Hematopoietic multipotent progenitor cell treated with erythropoietin and hydrocortisone succinate and interleukin-3 and kit ligand, for 6 days (in vitro differentiated cells): ENCODE measurements around the gene NAT10.
"Not testable (repeated sequence)": the region's sequence is repeated elsewhere in the genome, so short reads cannot be mapped to it uniquely, and the experiment has no call there.

Source experiments
- DNase-seq: peaks from one replicate; pipeline ENCODE4 v3.0.0-alpha.2; 2015

NAT10 gene

DNA sequence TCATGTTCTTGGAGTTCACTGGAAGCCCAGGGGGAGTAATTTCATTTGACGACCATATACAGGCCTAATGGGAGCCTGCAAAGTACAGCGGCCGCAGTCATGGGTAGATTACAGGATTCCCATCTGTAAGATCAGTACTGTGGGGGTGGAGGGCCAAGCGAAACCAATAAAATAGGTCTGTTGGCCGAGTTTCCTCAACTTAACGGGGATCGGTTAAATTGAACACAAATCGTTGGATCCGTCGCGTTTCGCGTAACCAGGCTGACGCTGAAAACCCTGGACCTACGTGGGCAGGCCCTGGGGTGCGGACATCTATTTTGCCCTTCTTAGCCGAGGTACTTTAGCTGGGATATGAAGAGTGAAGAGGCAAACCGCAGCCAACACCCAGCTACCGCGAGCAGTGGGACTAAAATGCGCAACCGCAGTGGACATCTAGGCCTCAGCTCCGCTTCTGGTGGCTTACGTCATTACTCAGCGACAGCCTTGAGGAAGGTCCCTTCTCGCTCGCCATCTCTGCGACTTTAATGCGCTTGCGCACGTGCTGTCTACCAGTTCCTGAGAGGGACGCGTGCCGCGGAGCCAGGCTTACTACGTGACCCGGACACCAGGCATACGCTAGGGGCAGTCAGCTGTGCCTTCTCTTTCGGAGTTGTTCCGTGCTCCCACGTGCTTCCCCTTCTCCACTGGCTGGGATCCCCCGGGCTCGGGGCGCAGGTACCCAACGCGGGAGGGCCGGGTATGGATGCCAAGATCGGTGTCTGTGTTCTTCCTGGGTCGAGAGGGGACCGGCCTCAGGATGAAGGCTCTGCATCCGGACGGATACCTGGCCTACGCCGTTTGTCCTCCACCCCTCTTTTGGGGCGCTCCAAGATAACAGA, at the start of gene NAT10:
Gene NAT10, plus strand, starts transcription at position 551 of the 878 bp plus-strand sequence. CDS start 2,597 bp downstream, outside the sequence.
- DNase-seq, result peak; percentile 100

DNA sequence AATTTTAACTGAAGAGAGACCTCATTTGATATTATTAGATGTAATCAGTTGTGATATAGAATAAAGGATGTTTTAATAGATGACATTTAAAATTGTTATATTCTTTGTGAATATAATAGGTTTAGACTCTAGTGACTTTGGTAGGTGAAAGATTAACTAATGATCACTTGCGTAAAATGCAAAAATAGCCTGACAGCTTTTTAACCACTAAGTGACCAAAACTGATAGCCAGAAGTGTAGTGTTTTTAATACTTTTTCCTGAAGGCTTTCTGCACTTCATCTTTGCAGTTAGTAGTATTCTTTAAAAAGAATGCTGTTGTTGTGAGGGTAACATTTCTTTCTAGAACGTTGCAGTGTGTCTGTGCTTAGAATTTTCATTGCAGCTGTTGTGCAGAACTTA, 48.8 kb upstream of the NAT10 start:
- DNase-seq, result no peak

DNA sequence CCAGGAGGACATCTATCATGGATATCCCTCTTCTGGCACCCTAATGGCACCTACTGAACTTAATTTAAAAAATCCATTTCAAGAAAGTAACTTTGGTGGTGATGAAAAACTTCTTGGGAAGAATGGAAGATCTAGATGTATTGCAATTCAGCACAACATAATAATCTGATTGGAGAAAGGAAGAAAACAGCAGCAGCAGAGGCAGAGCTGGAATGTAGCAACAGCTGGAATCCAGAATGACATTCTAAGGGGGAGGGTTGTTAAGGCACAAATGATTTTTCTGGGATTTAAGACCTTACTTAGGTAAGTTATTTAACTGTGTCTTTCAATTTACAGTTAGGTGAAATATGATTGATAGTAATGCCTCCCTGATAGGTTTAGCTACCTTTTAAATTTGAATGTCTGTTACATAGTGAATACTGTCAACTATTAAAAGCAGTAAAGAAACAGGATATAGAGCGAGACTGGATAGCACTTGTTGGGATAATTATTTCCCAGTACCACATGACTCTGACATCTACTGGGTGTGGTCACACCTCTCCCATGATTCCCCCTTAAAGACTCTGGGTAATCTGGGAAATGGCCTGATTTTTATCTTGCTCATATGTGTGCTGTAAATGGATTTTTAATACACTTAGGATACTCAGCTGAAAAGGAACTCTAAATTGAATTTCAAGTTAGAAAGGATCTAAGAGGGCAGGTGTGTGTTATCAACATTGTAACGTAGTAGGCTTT, 42.2 kb upstream of the NAT10 start:
- no peak for DNase-seq

DNA sequence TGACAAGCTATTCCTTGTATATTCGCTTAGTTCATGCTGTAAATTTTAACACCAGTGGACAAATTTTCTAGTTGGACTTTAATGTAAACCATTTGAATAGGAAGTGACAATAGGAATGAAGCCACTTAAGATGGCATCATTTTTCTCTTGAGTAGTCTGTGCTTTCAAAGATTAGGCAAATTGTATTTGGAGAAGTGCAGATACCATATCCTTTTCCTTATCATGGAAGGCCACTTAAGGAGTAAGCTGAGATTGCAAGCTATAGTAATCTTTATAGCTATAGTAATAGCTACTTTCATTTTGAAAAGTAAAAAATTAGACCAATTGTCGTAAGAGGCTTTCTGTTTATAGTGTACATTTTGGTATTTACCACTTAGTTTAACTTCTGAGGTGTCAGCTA, 41.1 kb upstream of the NAT10 start:
- peak; percentile 43 for DNase-seq

DNA sequence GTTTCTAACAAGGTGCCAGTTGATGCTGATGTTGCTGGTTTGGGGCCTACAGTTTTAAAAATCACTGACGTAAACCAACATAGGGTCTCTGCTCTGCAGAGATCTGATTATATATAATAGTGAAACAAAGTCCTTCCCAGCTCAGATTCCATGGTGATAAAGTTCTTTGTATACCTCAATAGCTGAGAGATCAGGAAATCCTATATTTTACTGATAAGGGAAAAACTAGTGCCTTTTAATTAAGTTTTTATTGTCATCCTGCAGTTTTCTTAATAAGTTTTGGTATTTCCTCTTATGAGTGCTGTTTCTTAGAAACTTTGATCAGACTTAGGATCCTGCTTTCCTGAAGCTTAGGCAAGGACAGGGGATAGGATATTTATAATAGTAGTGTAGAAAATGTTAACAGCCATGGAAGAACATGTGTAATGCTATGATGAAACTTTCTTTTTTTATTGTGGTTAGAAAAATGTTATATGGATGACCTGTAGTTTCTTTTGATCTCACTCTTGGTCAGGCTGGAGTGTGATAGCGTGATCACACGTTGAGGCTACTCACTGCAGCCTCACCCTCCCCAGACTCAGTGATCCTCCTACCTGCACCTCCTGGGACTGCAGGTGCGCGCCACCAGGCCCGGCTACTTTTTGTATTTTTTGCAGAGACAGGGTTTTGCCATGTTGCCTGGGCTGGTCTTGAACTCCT, 39.8 kb upstream of the NAT10 start:
- no peak for DNase-seq

DNA sequence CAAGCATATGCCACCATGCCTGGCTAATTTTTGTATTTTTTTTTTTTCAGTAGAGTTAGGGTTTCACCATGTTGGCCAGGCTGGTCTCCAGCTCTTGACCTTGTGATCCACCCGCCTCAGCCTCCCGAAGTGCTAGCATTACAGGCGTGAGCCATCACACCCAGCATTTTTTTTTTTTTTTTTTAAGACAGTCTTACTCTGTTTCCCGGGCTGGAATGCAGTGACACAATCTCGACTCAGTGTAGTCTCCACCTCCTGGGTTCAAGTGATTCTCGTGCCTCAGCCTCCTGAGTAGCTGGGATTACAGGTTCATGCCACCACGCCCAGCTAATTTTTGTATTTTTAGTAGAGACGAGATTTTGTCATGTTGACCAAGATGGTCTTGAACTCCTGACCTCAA, 38.7 kb upstream of the NAT10 start:
- not testable (repeated sequence) for DNase-seq

DNA sequence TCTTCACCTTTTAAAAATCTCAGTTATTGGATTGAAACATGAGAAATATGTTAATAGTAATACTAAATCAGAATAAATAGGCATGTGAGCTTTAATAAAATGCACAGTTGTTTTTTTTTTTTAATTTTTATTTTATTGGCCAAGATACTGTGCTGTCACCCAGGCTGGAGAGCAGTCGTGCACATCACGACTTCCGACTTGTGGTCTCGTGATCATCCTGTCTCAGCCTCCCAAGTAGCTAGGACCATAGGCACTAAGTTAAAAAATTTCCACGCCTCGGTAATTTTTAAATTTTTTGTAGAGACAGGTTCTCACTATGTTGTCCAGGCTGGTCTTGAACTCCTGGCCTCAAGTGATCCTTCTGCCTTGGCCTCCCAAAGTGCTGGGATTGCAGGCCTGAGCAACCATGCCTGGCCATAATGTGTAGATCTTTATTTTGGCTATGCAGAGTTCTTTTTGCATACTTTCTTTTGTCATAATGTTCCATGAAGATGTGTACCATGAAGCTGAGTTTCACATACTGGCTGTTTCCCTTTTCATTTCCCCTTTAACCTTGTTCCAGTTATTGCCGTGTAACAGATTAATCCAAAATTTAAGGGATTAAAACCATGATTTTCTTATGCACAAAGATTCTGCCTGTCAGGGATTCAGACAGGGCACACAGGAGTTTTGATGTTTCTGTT, 37.9 kb upstream of the NAT10 start:
- no peak for DNase-seq

DNA sequence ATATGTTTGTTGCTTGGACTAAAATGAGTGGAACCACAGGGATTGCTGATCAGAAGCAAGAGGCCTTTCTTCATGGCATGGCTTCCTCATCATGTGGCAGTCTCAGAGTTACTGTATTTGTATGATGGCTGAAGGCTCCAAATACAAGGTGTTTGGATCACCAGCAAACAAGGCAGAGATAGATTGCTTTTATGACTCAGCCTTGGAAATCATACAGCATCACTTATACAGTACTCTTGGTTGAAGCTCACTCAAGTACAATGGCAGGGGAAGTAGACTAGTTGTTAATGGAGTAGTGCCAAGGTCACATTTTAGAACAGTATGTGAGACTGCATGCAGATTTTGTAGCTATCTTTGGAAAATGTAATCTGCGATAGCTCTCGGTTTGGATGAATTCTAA, 37.3 kb upstream of the NAT10 start:
- no peak for DNase-seq

DNA sequence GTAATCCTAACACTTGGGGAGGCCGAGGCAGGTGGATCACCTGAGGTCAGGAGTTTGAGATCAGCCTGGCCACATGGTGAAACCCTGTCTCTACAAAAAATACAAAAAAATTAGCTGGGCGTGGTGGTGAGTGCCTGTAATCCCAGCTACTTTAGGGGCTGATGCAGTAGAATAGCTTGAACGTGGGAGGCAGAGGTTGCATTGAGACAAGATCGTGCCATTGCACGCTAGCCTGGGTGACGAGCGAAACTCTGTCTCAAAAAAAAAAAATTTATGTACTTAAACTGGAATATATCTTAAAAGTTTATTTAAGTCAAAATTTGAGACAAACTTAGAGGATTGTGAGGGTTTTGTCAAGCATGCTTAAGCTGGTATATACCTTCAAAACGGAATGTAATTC, 34.1 kb upstream of the NAT10 start:
- not testable (repeated sequence) for DNase-seq

DNA sequence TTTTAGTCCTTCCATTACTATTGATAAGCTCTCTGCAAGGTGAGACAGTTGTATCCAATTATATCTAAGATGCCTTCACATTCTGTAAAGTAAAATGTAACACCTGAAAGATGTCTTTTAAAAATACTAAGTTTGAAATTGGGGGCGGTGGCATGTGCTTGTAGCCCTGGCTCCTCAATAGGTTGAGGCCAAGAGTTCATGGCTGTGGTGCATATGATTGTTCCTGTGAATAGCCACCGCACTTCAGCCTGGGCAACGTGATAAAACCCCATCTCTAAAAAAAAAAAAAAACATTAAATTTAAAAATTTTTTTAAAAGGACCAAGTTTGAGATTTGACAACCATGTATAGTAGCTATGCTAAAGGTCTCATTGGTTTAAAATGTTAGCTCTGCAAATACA, 33.4 kb upstream of the NAT10 start:
- no peak for DNase-seq

DNA sequence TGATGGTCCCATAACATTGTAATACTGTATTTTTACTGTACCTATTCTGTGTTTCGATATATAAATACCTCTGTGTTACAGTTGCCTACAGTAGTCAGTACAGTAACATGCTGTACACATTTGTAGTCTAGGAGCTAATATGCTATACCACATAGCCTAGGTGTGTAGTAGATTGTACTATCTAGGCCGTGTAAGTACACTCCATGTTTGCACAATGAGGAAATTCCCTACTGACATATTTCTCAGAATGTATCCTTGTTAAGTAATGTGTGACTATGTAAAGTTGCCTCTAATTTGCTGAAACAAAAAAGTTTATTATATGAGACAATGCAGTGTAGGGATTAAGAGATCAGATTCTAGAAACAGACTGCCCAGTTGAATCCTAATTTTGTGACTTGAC, 32.6 kb upstream of the NAT10 start:
- no peak for DNase-seq

DNA sequence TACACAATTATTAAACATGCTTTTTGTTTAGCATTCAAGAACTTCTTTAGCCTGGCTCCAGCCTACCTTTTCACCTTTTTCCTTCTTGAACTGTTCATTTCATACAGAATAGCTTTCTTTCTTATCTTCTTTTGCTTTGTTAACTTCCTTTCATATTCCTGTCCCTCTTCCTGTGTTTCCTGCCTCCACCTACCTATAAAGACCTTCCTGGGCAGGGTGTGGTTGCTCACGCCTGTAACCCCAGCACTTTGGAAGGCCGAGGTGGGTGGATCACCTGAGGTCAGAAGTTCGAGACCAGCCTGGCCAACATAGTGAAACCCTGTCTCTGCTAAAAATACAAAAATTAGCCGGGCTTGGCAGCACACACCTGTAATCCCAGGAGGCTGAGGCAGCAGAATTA, 31.0 kb upstream of the NAT10 start:
- no peak for DNase-seq

DNA sequence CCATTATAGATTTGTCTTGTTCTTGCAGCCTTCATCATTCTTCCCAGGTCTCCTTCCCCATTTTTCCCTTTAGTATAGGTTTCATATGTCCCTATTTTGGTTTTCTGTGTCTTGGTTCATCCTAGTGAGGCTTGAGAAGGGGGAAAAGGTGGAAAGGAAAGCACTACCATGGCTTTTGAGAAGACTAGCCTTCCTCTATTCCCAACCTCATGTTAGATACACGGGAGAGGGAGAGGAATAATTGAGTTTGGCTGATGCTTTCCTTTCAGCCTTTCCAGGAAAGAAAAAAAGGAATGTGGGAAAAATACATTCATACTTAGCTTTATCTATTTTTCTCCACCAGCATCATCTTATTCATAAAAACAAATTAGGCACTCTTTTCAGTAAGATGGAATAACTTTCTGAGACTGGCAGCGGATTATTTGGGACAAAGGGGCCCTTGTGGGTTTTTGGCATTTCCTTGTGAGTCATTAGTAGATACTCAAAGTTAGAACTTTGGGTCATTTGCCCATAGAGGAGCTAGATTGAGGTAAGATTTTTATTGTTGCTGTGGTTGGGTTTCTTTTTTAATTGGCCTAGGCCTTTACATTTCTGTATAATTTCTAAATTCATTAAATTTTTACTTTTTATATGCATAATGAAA, 30.1 kb upstream of the NAT10 start:
- peak; percentile 32 for DNase-seq

DNA sequence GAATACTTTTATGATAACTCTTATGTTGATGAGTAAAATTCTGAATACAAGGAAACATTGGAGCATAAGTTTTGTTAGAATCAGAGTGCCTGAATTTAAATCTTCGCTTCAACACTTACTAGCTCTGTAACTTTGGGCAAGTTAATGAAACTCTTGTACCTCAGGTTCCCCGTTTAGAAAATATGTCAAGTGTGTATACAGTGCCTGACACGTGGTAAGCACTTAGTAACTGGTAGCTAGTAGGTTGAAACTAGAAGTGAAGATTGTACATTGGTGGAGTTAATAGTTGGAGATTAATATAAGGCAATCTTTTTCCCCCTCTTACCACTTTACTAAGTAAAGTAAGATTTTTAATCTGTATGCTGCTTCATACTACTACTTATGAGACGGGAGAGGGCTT, 24.8 kb upstream of the NAT10 start:
- DNase-seq, result no peak

DNA sequence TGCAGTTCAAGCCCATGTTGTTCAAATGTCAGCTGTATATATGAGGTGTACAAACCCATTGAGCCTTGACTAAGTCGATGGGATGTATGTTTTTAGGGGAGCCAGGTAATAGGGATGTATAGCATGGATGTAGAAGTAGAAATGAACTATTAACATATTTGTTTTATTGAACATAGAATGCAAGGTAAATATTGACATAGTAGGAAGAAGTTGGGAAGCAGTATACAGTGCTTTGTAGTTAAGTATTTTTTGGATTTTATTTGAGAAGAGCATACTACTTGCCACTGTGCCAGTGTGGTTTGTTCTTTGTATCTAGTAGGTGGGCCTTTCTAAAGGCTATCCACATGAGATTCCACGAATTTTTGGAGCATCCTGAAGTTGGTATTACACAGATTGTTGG, 20.8 kb upstream of the NAT10 start:
- no peak for DNase-seq

DNA sequence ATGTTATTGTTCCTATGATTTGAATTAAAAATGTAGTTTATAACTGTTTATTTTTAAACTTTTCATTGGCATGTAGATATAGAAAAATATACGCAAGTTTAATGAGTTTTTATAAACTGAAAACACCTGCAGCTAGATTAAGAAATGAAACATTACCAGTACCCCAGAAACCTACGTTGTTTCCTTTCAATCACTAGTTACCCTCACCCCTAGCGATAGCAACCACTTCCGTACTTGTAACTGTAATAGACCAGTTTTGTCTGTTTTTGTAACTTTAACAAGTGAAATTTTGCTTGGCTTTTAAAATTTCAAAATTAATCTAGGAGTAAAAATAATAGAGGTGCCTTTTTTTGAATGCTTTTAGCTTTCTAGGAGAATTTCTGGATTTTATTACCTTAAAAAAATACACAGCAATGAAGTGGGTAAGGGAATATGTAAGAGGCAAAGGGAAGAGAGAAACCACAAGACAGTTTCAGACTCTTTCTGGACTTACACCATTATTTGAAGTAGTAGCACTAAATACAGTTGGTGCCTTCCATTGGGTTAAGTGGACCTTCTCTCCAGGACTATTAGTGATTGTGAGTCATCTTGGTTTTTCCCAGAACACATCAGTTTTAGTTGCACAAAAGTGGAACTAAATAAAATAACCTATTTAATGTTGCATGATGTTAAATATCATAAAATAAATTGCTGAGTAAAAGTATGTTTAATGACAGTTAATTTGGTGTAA, 18.7 kb upstream of the NAT10 start:
- DNase-seq, result no peak

DNA sequence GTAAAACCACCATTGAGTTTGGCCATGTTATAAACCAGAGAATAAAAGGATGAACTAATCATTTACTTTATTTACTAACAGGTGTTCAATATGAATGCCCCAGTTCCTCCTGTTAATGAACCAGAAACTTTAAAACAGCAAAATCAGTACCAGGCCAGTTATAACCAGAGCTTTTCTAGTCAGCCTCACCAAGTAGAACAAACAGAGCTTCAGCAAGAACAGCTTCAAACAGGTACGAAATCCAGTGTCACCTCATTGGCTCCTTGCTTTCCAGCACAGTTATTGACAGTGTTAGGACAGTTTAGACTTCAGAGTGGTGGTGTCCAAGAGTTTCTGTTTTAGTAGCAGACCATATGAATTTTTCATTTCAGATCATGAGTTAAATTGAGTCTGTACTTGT, 13.6 kb upstream of the NAT10 start:
- DNase-seq, result no peak

DNA sequence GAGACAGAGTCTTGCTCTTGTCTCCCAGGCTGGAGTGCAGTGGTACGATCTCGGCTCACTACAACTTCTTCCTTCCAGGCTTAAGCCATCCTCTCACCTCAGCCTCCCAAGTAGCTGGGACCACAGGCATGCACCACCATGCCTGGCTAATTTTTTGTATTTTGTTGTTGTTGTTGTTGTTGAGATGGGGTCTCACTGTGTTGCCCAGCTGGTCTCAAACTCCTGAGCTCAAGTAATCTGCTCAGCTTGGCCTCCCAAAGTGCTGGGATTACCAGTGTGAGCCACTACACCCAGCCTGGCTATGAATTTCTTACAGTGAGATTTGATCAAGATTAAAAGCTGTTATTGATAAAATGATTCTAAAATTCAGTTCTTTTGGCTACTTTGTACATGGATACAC, 10.5 kb upstream of the NAT10 start:
- not testable (repeated sequence) for DNase-seq

DNA sequence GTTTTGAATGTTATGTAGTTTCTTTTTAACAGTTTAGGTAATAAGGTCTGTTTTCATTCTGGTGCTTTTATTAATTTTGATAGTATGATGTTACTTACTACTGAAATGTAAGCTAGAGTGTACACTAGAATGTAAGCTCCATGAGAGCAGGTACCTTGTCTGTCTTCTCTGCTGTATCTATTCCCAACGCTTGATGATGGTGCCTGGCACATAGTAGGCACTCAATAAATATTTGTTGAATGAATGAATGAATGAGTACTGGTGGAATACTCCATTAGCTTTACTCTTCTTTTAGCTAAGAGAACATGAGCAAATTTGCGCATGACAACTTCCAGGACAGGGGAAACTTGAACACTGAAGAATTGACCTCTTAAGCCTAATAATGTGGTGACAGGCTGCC, 6.6 kb upstream of the NAT10 start:
- DNase-seq, result no peak

DNA sequence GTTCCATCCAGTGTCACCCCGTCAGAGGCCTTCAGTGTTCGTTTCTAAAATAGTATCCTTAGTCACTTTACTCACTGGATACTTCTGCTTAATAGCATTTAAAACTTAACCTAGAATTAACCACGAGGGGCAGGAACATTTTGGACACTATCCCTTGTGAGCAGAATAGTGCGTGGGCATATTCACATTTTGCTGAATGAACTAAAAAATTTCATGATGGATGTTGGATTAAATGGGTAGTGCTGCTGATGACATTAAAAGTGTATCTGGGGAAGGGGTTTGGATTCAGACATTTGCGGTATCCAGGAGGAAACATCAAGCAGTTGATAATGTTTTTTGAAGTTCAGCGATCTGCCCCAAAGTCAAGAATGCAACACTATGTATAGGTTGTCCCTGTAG, 750 bp upstream of the NAT10 start:
- no peak for DNase-seq

DNA sequence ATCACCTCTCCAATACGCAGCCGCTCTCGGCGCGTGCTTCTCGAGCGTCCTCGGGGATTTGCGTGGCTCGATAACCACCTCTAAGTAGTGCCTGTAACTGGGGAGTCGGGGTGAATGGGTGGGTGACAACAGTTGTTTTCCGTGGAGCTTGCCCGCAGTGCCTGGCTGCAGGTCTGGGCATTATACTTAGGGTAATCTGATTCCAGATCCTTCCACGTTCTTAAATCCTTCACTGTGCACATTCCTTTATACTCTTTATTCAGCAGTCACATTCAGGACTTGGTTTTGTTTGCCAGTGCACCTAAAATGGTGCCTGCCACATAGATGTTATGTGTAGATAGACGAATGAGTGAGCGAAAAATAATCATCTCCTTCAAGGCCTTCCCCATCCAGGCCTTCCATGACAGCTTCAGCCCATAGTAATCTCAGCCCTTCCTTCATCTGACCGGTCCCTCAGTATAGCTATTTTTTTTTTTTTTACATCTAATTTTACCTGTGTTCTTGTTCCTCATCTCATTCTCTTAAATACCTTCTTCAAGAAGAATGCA, 602 bp downstream of the NAT10 start:
- DNase-seq, result peak; percentile 77
